Adipocyte (in vitro differentiated cells): ENCODE results near the gene MAPK1.
"Not testable (repeated sequence)": the region's sequence is repeated elsewhere in the genome, so short reads cannot be mapped to it uniquely, and the experiment has no call there.

Source experiments
- DNase-seq: peaks from one replicate; pipeline ENCODE4 v3.0.0-alpha.2; 2015; ENCODE audit warnings: low read depth
- H3K27me3 ChIP-seq: replicated peaks from 2 replicates; pipeline ENCODE4 v1.7.0; 2013; ENCODE audit warnings: mild to moderate bottlenecking, low read length, moderate library complexity; ENCODE audit not compliant: control insufficient read depth, insufficient read depth
- H3K36me3 ChIP-seq: 2 replicates; pipeline ENCODE4 v1.7.0; 2013; ENCODE audit warnings: low read length, mild to moderate bottlenecking, moderate library complexity; ENCODE audit not compliant: control insufficient read depth, insufficient read depth, severe bottlenecking
- H3K4me1 ChIP-seq: 2 replicates; pipeline ENCODE4 v1.7.0; 2013; ENCODE audit warnings: mild to moderate bottlenecking, low read length, moderate library complexity; ENCODE audit not compliant: control insufficient read depth, insufficient read depth
- H3K4me3 ChIP-seq: 2 replicates; pipeline ENCODE4 v1.7.0; 2013; ENCODE audit warnings: mild to moderate bottlenecking, low read length, moderate library complexity
- H3K9ac ChIP-seq: 2 replicates; pipeline ENCODE4 v1.7.0; 2013; ENCODE audit warnings: mild to moderate bottlenecking, low read length, moderate library complexity
- H3K9me3 ChIP-seq: 2 replicates; pipeline ENCODE4 v1.7.0; 2013; ENCODE audit warnings: mild to moderate bottlenecking, low read length, moderate library complexity; ENCODE audit not compliant: control insufficient read depth

MAPK1 gene

DNA sequence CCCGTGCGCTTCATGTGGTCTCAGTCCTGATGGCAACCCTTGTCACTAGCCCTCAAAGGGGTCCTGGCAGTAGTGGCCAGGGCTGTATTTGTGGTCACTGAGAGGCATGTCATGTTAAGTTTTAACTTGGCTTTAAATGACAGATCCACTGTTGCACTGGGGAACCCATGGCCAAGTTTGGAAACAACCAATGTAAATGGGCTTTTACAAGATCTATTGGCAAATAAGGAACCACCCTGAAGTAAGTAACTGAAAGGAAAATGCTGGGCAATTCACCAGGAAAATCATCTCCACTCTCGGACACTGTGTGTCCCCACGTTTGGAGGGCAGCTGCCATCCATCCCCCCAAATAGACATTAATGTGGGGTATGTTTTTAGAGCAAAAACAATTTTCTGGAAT is 140.3 kb downstream of the MAPK1 start:
- H3K27me3 ChIP-seq, result peaks cover 19% of the 10 kb centered on the region
- DNase-seq, result no peak
- H3K9me3 ChIP-seq, result no peaks in the 10 kb centered on the region
- no peaks in the 10 kb centered on the region for H3K4me1 ChIP-seq
- no peaks in the 10 kb centered on the region for H3K36me3 ChIP-seq
- no peak overlapping the region for H3K9ac ChIP-seq
- no peak overlapping the region for H3K4me3 ChIP-seq

DNA sequence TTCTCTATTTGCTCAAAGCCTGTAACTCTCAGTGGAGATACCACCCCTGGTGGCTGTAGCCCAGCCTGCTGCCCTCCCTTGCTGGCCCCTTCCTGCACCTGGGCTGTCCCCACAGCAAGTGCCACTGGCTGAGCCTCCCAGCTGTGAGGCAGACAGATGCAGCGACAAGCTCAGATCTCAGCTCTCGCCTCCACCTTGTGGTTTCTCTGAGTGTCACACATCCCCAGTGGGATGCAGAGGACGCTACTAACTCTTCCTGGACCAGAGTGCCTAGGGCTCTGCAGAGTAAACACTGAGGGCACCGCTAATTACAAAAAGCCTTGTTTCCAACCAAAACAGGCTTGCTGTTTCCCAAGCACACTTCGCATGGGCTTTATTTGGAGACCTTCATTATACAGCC is 140.8 kb downstream of the MAPK1 start:
- no peaks in the 10 kb centered on the region for H3K4me1 ChIP-seq
- no peak for DNase-seq
- no peaks in the 10 kb centered on the region for H3K36me3 ChIP-seq
- no peak overlapping the region for H3K4me3 ChIP-seq
- H3K9ac ChIP-seq, result no peak overlapping the region
- H3K27me3 ChIP-seq, result peaks cover 19% of the 10 kb centered on the region
- H3K9me3 ChIP-seq, result no peaks in the 10 kb centered on the region

DNA sequence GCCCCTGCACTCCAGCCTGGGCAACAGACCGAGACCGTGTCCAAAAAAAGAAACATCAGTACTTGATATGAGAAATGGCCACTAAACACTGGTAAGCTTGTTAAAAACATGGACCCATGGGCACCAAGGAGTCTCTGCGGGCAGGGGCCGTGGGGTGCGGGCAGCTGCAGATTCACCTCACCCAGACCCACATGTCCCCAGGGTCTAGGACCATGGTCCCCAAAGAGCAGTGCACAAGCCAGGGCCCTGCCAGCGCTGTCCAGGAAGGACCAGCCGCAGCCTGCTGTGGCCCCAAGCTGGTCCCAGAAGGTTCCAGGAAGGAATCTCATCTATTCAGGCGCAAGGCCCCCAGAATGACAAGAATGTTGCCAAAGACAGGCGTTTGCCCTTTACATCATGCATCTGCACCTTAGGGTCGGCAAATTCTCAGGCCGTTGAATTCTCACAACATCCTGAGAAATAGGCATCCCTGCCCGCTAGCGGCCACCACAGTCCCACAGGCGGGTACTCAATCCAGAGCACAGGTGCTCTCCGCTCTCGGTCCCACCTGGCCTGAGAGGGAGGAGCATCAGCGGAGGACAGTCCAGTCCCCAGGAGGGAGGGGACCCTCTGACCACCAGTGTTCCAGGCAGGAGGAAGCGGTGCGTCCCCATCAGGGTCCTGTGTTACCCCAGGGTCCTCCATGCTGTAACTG is 141.3 kb downstream of the MAPK1 start:
- Histone ChIP-seq H3K4me1 (no peaks in the 10 kb centered on the region), H3K27me3 (peaks cover 19% of the 10 kb centered on the region), H3K4me3 (no peak overlapping the region), H3K9me3 (no peaks in the 10 kb centered on the region), H3K9ac (no peak overlapping the region), H3K36me3 (no peaks in the 10 kb centered on the region)
- DNase-seq, result no peak

DNA sequence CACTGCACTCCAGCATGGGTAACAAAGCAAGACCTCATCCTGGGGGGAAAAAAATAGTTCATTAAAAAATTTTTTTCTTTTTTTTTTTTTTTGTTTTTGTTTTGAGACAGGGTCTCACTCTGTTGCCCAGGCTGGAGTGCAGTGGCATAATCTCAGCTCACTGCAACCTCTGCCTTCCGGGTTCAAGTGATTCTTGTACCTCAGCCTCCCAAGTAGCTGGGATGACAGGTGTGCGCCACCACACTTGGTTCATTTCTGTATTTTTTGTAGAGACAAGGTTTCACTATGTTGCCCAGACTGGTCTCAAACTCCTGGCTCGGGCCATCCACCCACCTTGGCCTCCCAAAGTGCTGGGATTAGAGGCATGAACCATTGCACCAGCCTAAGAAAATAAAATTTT is 142.9 kb downstream of the MAPK1 start:
- H3K36me3 ChIP-seq, H3K4me3 ChIP-seq, DNase-seq, H3K9ac ChIP-seq, H3K9me3 ChIP-seq, H3K4me1 ChIP-seq: not testable (repeated sequence)
- H3K27me3 ChIP-seq, result peaks cover 19% of the 10 kb centered on the region

DNA sequence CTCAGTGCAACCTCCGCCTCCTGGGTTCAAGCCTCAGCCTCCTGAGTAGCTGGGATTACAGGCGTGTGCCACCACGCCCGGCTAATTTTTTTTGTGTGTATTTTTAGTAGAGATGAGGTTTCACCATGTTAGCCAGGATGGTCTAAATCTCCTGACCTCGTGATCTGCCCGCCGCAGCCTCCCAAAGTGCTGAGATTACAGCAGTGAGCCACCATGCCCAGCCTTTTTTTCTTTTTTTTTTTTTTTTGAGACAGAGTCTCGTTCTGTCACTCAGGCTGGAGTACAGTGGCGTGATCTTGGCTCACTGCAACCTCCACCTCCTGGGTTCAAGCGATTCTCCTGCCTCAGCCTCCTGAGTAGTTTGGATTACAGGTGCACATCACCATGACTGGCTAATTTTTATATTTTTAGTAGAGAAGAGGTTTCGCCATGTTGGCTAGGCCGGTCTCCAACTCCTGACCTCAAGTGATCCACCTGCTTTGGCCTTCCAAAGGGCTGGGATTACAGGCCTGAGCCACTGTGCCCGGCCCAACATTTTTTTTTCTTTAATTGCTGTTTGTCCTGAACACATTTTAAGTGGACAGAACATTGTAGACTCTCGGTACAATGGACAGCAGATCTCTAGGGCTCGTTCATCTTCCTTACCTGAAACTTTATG is 146.1 kb downstream of the MAPK1 start:
- DNase-seq, H3K4me3 ChIP-seq, H3K36me3 ChIP-seq, H3K4me1 ChIP-seq, H3K9me3 ChIP-seq, H3K9ac ChIP-seq, H3K27me3 ChIP-seq: not testable (repeated sequence)

DNA sequence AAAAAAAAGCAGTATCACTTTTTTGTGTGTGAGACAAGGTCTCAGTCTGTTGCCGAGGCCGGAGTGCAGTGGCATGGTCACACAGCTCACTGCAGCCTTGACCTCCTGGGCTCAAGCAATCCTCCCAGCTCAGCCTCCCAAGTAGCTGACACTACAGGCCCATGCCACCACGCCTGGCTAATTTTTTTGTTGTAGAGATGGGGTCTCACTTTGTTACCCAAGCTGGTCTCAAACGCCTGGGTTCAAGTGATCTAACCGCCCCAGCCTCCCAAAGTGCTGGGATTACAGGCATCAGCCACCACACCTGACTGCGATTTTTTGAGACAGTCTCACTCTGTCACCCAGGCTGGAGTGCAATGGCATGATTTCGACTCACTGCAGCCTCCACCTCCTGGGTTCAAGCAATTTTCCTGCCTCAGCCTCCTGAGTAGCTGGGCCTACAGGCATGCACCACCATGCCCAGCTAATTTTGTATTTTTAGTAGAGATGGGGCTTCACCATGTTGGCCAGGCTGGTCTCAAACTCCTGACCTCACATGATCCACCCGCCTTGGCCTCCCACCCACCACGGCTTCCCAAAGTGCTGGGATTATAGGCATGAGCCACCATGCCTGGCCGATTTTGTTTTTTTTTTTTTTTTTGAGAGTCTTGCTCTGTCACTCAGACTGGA is 147.1 kb downstream of the MAPK1 start:
- not testable (repeated sequence) for H3K27me3 ChIP-seq, DNase-seq, H3K36me3 ChIP-seq, H3K4me1 ChIP-seq, H3K4me3 ChIP-seq, H3K9ac ChIP-seq, H3K9me3 ChIP-seq

DNA sequence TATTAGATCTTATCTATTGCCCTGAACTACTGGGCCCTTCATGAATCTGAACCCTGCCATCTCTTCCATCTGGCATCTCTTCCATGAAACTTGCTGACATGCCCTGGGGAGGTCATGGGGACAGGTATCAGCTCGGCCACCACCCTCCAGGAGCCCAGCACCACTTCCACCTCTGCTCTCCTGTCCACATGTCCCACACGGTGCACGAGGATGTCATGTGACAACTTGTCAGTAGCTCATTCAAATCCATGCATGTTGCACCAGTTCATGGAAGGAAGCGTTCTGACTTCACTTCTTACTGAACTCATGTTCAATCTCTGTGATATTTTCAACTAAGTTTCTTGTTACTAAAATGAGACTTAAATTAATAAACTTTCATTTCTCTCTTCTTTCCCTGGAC is 148.4 kb downstream of the MAPK1 start:
- Histone ChIP-seq H3K27me3 (no peaks in the 10 kb centered on the region), H3K4me3 (no peak overlapping the region), H3K9ac (no peak overlapping the region), H3K36me3 (no peaks in the 10 kb centered on the region), H3K9me3 (no peaks in the 10 kb centered on the region), H3K4me1 (no peaks in the 10 kb centered on the region)
- DNase-seq, result no peak

DNA sequence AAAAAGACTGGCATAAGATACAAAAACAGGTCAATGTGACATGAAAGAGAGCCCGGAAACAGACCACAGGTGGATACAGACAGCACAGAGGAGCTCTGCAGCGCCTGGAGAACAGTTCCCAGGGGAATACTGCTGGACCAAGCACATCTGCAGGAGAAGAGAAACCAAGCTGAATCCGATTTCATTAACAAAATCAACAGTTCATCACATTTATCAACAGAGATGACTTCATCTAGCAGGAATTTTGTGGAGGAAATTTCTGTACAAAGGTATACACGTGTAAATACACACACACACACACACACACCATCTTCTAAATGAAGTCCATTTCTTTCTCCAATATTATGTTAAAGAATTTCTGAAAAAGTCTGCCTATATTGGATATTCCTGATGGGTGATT is 148.9 kb downstream of the MAPK1 start:
- Histone ChIP-seq H3K27me3 (no peaks in the 10 kb centered on the region), H3K4me1 (peaks cover 2% of the 10 kb centered on the region), H3K9me3 (no peaks in the 10 kb centered on the region), H3K4me3 (no peak overlapping the region), H3K36me3 (no peaks in the 10 kb centered on the region), H3K9ac (no peak overlapping the region)
- DNase-seq, result no peak

DNA sequence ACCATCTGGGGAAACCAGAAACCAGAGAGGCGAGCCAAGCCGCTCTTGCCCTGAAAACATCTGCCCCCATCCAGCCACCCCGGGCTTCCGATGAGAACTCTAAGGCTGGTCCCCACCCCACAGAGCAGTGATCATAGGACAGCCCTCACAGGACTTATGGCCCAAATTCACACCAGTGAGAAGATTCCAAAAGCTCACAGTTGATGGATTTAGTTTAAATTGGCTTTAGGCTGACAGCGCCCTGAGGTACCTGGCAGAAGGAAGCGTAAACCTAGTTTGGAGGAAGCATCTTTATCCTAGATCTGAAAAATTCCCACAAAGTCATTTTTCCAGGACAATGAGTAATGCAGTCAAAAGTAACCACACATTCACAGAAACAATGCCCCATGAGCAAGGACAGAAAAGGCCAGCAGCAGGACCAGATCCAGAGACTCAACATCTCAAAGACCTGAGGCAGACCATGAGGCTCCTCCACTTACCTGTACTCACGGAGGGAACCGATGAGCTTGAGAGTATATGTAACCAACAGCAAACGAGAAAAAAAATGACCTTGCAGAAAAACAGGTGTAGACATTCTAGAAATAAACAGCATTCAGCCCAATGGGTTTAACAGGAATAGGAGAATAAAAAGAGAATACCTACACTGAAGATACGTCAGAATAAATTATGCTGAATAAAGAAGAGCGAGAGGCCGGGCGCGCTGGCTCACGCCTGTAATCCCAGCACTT is 150.9 kb downstream of the MAPK1 start:
- not testable (repeated sequence) for H3K27me3 ChIP-seq, H3K4me1 ChIP-seq, DNase-seq, H3K9ac ChIP-seq, H3K9me3 ChIP-seq, H3K36me3 ChIP-seq, H3K4me3 ChIP-seq

DNA sequence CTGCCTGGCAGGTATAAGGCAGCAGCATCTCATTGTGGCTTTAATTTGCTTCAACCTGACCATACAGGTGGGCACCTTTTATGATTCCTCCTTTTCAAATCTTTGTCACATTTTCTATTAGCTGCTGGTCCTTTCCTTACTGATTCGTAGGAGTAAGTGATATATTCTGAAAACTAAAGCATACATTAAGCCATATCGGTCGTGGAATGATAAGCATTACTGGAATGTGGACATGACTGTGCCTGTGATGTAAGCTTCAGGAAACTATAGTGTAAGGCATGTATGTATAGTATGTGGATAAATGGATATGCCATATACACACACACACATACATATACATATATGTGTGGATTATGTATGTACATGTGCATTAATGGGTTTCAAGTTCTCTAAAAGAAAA is 152.7 kb downstream of the MAPK1 start:
- H3K36me3 ChIP-seq, result no peaks in the 10 kb centered on the region
- H3K4me1 ChIP-seq, result peaks cover 5% of the 10 kb centered on the region
- H3K9ac ChIP-seq, result no peak overlapping the region
- H3K4me3 ChIP-seq, result no peak overlapping the region
- no peaks in the 10 kb centered on the region for H3K27me3 ChIP-seq
- H3K9me3 ChIP-seq, result no peaks in the 10 kb centered on the region
- DNase-seq, result peak; percentile 7

DNA sequence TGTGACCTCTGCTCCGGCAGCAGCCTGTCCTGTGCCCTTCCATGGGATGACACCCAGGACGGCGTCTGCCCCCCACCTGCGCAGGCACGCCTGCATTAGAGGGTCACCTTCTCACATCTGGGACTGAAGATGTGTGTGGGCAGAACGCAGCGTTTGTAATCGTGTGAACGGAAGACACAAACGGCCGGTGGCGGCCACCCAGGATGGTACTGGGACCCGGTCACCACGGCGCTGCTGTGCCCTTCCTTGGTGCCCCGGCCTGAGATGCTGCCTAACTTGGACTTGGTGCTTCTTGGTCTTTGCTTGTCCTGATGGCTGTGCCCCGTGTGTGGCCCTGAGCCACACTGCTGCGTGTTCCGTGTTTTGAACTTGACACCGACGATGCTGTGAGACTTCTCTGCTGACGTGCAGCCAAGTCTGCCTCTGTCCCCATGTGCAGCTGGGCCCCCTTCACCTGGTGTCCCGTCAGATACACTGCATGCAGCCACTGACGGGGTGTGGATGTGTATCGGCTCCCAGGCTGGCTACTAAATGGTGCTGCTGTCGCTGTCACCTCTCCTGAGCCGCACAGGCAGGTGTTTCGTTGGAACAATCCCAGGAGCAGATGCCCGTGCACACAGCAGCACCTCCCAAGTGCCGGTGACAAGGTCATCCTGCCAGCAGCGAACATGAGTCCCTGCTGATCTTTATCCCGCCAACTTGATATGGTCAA is 153.2 kb downstream of the MAPK1 start:
- H3K9ac ChIP-seq, result no peak overlapping the region
- peaks cover 5% of the 10 kb centered on the region for H3K4me1 ChIP-seq
- no peaks in the 10 kb centered on the region for H3K9me3 ChIP-seq
- H3K4me3 ChIP-seq, result no peak overlapping the region
- no peaks in the 10 kb centered on the region for H3K27me3 ChIP-seq
- DNase-seq, result no peak
- no peaks in the 10 kb centered on the region for H3K36me3 ChIP-seq
